RWPE2 (cell line): ENCODE results near the gene SEL1L3.

Experiments
- ATAC-seq: fragments of 200-7000 bp; cut with Tn5 transposase; 3 replicates; pipeline ENCODE4 v1.9.1; 2021; ENCODE audit warnings: low read depth
- DNase-seq: peaks from one replicate; pipeline ENCODE4 v3.0.0-alpha.2; 2020; ENCODE audit warnings: low spot score
- H3K27ac ChIP-seq: fragments of 450-650 bp; 2 replicates; pipeline ENCODE4 v1.5.1; 2017; ENCODE audit warnings: mild to moderate bottlenecking; ENCODE audit not compliant: poor library complexity, severe bottlenecking
- H3K27me3 ChIP-seq: fragments of 250-450 bp; sonication (Bioruptor Pico); 2 replicates; pipeline ENCODE4 v1.5.1; 2021; ENCODE audit warnings: mild to moderate bottlenecking, moderate library complexity; ENCODE audit not compliant: insufficient read depth, poor library complexity, severe bottlenecking
- H3K36me3 ChIP-seq: fragments of 250-450 bp; sonication (Bioruptor Pico); 2 replicates; pipeline ENCODE4 v1.5.1; 2020; ENCODE audit warnings: low read depth, mild to moderate bottlenecking, moderate library complexity
- H3K4me1 ChIP-seq: fragments of 250-450 bp; sonication (Bioruptor Pico); 2 replicates; pipeline ENCODE4 v1.5.1; 2021; ENCODE audit warnings: mild to moderate bottlenecking, moderate library complexity; ENCODE audit not compliant: insufficient read depth, poor library complexity, severe bottlenecking
- H3K4me3 ChIP-seq: fragments of 250-450 bp; sonication (Bioruptor Pico); 2 replicates; pipeline ENCODE4 v1.5.1; 2021; ENCODE audit warnings: mild to moderate bottlenecking, moderate library complexity; ENCODE audit not compliant: severe bottlenecking
- H3K9me3 ChIP-seq: fragments of 250-450 bp; sonication (Bioruptor Pico); 2 replicates; pipeline ENCODE4 v1.5.1; 2021; ENCODE audit warnings: mild to moderate bottlenecking, moderate library complexity; ENCODE audit not compliant: severe bottlenecking
- TF ChIP-seq, protein P1 (sequence below): fragments of 450-650 bp; IDR thresholded peaks from one replicate; pipeline ENCODE4 v1.5.1; 2017; ENCODE audit warnings: mild to moderate bottlenecking, moderate library complexity; ENCODE audit not compliant: poor library complexity, severe bottlenecking

The SEL1L3 gene

DNA sequence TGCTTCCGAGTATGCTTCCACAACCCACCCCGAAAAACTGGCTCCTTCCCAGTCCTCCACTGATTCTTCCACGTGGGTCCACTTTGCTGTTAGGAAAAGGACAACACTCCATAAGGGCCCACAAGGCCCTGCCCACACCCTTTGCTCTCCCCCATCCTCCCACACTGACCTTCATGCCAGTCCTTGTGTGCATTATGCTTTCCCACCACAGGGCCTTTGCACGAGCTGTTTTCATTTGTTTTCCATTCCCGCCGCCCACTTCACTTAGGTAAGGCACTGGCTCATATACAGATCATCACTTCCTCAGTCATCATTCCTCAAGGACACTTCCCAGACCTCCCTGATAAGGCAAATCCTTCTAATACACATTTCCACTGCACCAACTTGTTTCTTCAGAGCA is 16.8 kb upstream of the SEL1L3 start:
- Histone ChIP-seq H3K36me3 (no peaks in the 10 kb centered on the region), H3K4me3 (no peak overlapping the region), H3K27me3 (no peaks in the 10 kb centered on the region), H3K27ac (no peak overlapping the region), H3K9me3 (no peaks in the 10 kb centered on the region), H3K4me1 (peaks cover 5% of the 10 kb centered on the region)
- no peak for ATAC-seq
- no peak for DNase-seq
- TF ChIP-seq, protein P1, sequence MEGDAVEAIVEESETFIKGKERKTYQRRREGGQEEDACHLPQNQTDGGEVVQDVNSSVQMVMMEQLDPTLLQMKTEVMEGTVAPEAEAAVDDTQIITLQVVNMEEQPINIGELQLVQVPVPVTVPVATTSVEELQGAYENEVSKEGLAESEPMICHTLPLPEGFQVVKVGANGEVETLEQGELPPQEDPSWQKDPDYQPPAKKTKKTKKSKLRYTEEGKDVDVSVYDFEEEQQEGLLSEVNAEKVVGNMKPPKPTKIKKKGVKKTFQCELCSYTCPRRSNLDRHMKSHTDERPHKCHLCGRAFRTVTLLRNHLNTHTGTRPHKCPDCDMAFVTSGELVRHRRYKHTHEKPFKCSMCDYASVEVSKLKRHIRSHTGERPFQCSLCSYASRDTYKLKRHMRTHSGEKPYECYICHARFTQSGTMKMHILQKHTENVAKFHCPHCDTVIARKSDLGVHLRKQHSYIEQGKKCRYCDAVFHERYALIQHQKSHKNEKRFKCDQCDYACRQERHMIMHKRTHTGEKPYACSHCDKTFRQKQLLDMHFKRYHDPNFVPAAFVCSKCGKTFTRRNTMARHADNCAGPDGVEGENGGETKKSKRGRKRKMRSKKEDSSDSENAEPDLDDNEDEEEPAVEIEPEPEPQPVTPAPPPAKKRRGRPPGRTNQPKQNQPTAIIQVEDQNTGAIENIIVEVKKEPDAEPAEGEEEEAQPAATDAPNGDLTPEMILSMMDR: no peak

DNA sequence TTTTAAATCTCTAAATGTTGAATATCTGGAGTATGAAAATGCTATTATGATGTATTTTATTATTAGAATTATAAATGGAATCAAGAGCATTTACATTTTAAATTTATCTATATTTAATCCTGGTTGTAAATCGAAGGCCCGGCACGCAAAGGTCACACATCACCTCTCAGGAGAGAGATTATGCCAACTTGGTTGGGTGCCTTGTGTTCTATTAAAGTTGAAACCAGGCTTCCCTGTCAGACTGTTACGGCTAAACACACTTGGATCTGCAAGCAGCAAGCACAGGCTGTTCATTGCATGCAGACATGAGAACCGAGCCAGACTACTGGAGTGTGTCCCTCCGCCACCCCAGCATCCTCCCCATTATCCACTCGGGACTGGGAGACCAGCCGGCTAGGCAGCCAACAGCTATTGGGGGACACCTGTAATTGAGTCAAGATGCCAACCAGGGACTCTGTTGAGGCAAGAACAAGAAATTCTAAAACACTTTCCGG is 16.4 kb upstream of the SEL1L3 start:
- no peaks in the 10 kb centered on the region for H3K27me3 ChIP-seq
- H3K27ac ChIP-seq: no peak overlapping the region
- no peak overlapping the region for H3K4me3 ChIP-seq
- TF ChIP-seq, protein P1: no peak
- ATAC-seq (no peak), DNase-seq (no peak)
- no peaks in the 10 kb centered on the region for H3K9me3 ChIP-seq
- peaks cover under 1% of the 10 kb centered on the region for H3K4me1 ChIP-seq
- no peaks in the 10 kb centered on the region for H3K36me3 ChIP-seq

DNA sequence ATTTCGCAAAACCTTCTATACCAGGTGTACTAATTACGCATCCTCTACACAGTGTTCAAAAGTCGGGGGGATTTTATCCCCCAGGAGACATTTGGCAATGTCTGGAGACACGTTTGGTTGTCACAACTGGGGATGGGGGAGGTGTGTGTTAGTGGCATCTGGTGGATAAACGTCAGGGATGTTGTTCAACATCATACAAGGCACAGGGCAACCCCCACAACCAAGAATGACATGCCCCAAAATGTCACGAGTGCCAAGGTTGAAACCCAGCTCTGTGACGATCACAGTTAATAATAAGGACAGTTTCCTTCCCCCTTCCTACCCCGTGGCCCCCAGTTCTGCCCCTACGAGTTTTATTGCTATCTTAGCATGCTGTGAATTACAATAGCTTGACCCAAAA is 15.9 kb upstream of the SEL1L3 start:
- TF ChIP-seq, protein P1: no peak
- no peak for DNase-seq
- ATAC-seq: no peak

DNA sequence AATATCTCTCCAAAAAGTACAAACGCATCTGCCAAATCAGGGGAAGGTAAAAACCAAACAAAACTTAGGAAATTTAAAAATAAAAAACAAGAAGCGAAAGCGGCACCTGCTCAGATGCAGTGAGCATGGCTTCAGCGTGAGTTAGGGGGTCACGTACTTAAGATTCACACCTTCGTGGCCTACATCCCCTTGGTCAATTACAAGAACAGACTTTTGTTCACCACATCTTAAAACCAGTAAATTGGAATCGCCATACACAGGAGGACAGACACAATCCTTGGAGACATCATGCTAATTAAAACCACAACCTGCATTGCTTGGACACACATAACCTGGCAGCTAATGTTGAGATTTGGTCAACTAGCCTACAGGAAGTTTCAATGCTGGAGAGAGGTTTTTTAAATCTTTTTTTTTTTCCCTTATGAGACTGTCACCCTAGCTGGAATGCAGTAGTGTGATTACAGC is 12.5 kb upstream of the SEL1L3 start:
- no peak overlapping the region for H3K4me3 ChIP-seq
- no peaks in the 10 kb centered on the region for H3K36me3 ChIP-seq
- no peak overlapping the region for H3K27ac ChIP-seq
- TF ChIP-seq, protein P1: no peak
- ATAC-seq: no peak
- no peaks in the 10 kb centered on the region for H3K27me3 ChIP-seq
- no peaks in the 10 kb centered on the region for H3K9me3 ChIP-seq
- H3K4me1 ChIP-seq: no peaks in the 10 kb centered on the region
- no peak for DNase-seq

More for the DNA sequence above, 15.9 kb upstream of the SEL1L3 start:
- Histone ChIP-seq H3K36me3 (no peaks in the 10 kb centered on the region), H3K27ac (no peak overlapping the region), H3K9me3 (no peaks in the 10 kb centered on the region), H3K4me3 (no peak overlapping the region), H3K27me3 (no peaks in the 10 kb centered on the region), H3K4me1 (no peaks in the 10 kb centered on the region)

DNA sequence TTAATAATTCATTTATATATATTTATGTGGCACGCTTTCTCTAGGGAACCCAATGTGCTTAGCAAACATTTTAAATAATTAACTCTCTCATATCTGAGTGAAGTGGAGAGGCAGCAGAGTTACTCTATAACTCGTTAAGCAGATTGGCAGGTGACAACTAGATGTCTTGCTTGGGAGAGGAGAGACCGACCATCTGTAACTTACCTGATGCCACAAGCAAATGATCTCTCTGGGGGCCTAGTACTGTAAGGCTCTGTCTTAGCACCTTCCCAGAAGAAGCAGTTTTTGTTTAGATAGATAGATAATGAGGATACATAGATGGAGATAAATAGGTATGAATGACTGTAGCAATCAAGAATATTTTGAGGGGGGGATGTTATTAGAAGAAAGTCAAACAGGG is 11.9 kb upstream of the SEL1L3 start:
- H3K36me3 ChIP-seq: no peaks in the 10 kb centered on the region
- DNase-seq (no peak), ATAC-seq (no peak)
- TF ChIP-seq, protein P1: no peak
- H3K9me3 ChIP-seq: no peaks in the 10 kb centered on the region
- no peak overlapping the region for H3K4me3 ChIP-seq
- H3K27ac ChIP-seq: no peak overlapping the region
- no peaks in the 10 kb centered on the region for H3K27me3 ChIP-seq
- no peaks in the 10 kb centered on the region for H3K4me1 ChIP-seq
